HG03354 (cell line): ENCODE measurements around the gene TBC1D10A.

Source experiments
- ATAC-seq: cut with Tn5 transposase; IDR thresholded peaks from one replicate; pipeline ENCODE4 v1.9.1; 2021; ENCODE audit warnings: mild to moderate bottlenecking; ENCODE audit not compliant: unreplicated experiment, poor library complexity, severe bottlenecking

The TBC1D10A gene

DNA sequence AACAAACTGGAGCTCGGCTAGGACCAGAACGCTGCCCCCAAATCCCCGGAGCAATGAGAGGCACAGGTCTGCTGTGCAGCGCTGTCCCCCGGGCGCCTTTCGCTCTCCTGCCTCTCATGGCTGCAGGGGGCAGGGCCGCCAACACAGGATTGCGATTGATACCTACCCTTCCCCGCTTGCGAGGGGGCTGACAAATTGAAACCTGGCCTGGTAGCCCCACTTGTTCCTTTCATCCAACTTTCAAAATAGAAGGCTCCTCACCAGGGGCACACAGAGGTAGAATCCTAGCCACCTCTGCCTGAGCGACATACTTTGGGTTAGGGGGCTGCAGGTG is 36.8 kb downstream of the TBC1D10A start:
- peak; percentile 13 for ATAC-seq

DNA sequence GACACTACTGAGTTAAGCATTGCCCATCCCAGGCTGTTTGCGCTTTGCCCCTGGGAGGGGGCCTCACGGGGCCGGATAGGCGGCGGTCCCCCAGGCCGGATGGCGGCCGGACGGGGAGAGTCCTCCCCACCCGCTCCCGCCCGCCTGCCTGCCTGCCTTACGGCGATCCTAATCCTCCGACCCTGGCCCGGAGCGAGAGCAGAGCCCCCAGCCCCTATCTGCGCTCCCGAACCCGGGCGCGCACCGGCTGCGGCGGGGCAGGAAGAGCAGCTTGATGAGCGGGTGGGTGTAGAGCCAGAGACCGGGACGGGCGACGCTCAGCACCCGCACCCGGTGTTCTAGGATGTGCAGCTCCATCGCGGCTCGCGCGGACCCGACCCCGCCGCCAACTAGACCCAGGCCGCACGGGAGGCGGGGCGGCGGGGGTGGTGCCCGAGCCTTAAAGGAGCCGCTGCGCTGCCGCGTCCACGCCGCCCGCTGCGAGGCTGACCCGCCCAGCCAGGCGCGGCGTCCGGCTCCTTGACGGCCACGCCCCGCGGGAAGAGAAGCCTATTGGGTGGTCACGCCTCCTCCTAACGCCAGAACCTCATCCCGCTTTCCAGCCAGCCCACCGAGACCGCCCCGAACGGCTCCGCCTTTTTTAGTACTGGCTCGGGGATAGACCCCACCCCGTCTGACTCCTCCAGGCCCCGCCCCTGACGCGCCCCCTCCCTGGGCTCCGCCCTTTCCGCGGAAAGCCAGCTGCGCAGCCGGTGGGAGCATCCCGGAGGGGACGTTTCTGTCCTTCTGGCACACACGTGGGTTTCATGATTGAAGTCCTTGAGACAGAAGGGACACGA is 37.4 kb downstream of the TBC1D10A start, which contains the start of gene CASTOR1:
TSS of gene CASTOR1 (minus strand) at position 365 of the 839 bp plus-strand sequence. CDS start at position 357, 8 bp downstream.
- ATAC-seq, result peak; percentile 71

DNA sequence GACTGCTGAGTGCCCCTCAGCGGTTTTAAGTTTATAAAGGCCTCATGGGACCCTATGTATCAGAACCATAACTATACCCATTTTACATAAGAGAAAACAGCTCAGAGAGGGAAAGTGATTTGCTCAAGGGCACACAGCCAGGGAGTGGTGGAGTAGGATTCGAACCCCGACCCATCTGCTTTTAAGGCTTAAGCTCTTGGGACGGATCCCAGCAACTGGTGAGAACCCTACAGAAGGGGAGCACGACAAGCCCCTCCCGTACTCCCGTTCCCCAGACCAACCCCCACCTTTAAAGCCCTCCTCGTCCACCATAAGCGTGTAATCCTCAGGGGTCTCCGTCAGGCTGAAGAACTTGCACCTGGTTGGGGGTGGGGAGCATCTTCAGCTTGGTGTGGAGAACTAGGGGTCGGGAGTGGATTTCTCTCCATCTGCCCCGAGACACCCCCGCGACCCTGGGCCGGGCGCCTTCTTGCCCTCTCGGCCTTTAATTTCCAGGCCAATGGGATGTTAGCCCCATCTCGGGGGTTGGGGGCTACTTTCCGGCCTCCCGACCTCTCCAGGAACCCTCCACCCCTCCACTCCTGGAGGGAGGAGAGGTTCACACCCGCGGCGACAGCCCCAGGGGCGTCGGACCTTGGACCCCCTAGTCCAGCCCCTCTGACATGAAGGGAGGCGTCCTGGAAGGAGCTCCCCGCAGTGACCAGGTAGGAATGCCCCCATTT is 38.2 kb downstream of the TBC1D10A start:
- ATAC-seq, result no peak

GRCh38 chr22:30287648-30288418 is 38.9 kb downstream of the TBC1D10A start:
- ATAC-seq, result peak; percentile 33

DNA sequence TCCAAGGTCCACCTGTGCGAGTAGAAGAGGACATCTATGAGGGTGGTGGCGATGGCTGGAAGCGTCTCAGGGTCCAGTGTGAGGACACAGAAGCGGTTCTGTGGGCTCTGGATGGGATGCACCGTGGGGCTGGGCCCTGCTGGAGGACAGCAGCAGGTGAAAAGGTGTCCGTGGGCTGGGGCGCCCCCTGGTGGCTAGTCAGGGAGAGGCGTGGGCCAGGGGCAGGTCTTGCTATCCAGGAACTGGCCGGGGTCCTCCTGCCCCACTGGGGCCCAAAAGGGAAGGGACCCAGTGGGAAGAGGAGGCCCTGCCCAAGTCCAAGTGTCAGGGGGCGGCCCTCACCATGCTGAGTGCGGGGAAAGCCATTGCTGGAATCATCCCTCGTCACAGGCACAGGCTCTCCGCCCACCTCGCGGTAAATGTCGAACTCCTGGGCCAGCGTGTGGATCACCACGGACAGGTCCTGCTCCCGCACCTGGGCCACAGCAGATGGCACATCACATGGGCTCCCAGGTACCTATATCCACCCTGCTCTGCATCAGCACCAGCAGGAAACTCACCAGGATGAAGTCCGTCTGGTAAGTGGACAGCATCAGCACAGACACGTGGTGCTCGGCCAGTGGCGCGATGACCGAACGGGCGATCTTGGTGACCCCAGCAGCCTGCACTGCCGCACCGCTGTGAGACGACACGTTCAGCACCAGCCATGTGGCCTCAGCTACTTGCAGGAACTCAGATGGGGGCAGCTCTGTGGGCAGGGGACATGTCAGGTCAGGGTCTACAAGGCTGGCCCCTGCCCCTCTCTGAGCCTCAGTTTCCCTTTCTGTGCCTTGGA is 39.7 kb downstream of the TBC1D10A start:
- no peak for ATAC-seq

- no peak for ATAC-seq
These were observed 40.4 kb downstream of the TBC1D10A start for GRCh38 chr22:30286331-30286730.

GRCh38 chr22:30285846-30286200 is 40.9 kb downstream of the TBC1D10A start:
- no peak for ATAC-seq

DNA sequence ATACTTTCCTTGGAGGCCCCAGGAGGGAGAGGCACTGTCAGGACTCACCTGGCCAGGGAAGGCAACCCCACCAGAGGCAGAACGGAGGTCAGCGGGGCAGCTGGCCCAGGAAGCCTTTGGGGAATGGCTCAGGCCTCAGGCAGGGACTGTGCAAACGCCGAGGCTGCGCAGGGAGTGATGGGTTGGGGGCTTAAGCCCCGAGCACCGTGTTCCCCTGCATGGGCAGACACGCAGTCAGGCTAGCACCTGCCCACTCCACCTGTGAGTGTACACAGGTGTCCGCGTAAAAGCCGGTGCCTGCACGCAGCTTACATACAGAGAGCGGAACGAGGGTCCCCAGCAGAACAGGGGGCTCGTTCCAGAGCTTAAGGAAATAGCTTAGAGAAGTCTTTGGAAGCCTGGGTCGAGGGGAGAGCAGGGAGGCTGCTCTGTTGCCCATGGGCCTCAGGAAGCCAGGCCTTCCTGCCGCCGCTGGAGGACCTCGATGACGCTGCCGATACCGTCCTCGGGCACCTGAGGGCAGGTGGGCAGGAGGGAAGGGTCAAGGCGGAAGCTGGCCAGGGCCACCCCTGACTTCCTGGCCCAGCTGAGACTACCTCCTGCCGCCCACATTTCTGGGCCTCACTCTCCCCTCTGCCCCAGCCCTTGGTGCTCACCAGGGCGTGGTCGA is 41.4 kb downstream of the TBC1D10A start:
- no peak for ATAC-seq

DNA sequence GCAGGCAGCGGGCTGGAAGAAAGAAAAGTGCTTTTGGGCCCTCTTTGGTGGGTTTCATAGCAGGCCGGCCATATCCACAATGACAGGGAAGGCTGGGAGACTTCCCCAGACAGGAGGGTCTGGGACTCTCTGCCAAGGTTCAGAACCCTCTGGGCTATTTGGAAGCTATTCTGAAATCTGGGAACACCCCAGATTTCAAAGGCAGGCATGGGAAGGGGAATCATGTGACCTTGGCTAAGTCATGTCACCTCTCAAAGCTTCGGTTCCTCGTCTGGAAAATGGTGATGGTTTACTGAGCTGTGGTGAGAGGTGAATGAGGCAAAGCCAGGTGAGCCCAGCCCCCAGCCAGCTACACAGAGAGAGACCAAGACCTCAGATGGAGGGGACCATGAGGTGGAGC is 42.1 kb downstream of the TBC1D10A start:
- no peak for ATAC-seq

GRCh38 chr22:30284172-30284571 is 42.6 kb downstream of the TBC1D10A start:
- no peak for ATAC-seq

DNA sequence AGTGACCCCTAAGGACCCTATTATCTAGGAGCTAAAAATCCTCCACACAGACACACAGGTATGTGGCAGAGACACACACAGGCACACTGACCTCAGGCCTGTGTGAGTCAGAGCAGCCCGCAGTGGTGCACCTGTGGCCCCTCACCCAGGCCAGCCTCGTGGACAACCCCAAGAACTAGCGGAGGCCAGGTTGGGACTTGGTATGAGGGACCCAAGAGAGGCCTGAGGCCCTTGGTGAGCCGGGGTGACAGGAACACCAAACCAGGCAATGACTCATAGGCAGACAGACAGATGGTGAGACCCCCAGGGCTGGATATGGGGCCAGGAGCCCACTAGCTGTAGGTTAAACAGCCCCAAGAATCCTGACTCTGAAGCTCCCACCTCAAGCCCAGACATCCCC is 43.4 kb downstream of the TBC1D10A start:
- no peak for ATAC-seq

DNA sequence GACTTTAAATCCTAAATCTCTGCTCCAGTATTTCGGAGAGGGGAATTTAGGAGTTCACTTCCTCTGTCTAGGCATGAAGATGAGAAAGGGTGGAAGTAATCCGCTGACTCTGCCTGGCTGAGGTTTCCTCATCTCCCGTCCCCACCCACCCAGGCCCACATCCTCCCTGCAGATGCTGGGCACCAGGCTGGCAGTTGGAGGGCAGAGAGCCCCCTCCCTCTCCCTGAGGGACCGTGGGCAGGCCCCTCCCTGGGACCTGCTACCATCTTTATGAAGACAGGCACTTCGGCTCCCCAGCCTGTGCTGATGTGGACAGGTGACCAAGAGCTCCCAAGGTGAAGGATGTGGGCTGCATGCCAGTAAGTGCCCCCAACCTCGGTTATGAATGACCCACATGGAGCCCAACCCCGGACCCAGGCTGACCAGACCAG is 44.1 kb downstream of the TBC1D10A start:
- no peak for ATAC-seq

DNA sequence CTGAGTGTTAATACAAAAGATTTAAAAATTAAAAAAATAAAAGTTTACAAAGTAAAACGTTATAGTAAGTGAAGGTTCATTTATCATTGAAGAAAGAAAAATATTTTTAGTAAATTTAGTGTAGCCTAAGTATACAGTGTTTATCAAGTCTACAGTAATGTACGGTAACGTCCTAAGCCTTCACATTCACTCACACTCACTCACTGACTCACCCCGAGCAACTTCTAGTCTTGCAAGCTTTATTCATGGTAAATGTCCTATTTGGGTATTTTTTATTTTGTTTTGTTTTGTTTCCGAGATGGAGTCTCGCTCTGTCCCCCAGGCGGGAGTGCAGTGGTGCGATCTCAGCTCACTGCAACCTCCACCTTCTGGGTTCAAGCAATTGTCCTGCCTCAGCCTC is 46.2 kb downstream of the TBC1D10A start:
- ATAC-seq, result no peak

- no peak for ATAC-seq
These were observed 46.8 kb downstream of the TBC1D10A start for GRCh38 chr22:30279932-30280331.

DNA sequence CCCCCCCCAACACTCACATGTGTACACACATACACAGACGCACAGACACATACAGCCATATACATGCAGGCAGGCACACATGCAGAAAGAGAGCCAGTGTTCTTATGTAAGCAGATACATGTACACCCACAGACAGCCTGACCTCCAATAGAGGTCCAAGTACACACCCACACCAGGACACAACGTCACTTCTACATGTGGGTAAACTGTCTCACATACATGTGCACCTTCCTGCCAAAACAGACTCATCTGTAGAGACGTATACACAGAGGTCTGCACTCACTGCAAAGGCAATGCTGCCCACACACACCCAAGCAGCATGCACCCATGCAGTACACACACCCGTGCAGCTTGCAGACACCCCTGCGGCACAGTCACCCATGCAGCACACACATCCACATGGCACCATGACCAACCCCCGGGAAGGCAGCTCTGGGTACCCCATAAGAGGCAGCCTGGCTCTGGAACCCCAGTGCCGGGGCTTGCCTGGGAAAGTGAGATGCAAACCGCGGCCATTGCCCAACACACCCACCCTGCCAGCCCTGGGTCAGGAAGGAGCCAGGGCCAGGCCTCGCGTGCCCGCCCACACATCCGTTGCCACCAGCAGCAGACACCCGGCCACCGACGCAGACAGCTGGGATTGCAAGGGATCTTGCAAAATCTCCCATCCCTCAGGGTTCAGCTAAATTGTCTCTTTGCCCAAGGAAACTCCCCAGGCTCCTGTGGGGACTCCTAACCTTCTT is 47.5 kb downstream of the TBC1D10A start:
- no peak for ATAC-seq

GRCh38 chr22:30277547-30278344 is 49.0 kb downstream of the TBC1D10A start:
- ATAC-seq, result no peak

DNA sequence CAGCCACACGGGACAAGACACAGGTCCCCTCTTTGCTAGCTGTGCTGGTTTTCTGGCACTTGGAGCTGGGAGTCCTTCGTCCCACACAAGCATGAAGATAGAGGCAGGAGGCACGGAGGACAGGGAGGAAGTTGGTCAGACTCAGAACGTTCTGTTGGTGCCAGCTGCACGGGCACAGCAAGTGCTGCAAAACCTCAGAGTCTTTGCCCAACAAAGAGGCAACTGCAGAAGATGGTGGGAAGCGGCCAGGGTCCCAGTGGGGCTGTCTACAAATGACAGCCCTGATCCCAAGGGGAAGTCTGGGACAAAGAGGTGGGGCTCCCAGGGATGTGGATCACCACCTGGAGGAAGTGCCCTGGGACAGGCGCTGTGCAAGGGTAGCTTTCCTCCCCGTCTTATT is 50.7 kb downstream of the TBC1D10A start:
- no peak for ATAC-seq

GRCh38 chr22:30275625-30276024 is 51.1 kb downstream of the TBC1D10A start:
- no peak for ATAC-seq
